ENCODE data around the gene PTPRN2. TPM values are rescaled to one million over a fixed set of nuclear protein-coding genes. Genes with fewer than 3 reads are reported as not detected.

PTPRN2 gene
- polyA plus RNA-seq, 1 of the 3 experiments (the other 2 are of a cell fraction): 4.0 TPM

DNA sequence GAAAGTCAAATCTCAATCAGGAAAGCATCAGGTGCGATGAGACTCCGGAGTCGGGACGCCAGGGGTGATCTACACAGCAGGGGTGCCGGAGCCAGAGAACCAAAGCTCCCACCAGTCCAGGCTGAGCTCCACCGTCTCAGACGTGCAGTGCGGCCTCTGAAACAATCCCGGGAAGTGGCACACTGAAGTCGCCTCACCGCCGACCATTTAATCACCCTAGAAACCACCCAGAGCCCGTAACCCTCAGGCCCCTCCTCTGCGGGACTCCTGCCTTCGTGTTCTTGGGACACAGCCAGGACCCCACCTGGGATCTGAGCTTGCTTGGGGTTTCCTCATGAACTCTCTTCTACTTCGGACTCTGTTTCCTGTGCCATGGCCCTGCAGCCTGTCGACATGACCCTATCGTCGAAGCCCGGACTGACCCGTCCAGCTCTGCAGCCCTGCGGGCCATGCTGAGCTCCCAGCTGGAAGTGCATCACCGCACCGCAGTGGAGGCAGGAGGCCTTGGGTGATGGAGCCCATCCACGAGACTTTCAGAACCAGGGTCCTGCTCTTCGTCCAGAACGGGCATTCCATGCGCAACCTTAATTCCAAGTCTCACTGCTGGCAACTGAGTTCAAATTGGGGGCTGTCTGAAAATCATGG is 266.4 kb downstream of the PTPRN2 start:
- DNase-seq: no peak
- H3K9me3 ChIP-seq: peaks cover 7% of the 10 kb centered on the region; the same call in 1 of the 2 replicates
- CTCF ChIA-PET: no interaction called here

DNA sequence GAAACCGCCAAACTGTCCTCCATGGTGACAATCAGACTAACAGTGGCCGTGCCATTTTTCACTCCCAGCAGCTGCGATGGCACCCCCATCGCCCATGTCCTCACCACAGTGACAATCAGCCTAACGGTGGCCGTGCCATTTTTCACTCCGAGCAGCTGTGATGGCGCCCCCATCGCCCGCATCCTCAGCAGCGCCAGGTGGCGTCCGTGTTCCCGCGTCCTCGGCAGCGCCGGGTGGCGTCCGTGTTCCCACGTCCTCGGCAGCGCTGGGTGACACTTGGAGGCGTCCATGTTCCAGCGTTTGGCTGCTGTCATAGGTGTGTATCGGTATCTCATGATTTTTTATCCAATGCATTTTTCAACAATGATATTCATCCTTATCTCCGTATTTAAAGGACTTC is 267.3 kb downstream of the PTPRN2 start:
- no peaks in the 10 kb centered on the region for H3K4me1 ChIP-seq (ENCODE audit: control insufficient read depth in 1 of 2, insufficient read depth in 2 of 2, low read depth in 1 of 2, low read length in 1 of 2)
- no peaks in the 10 kb centered on the region for H3K27me3 ChIP-seq (ENCODE audit: insufficient read depth)
- no peaks in the 10 kb centered on the region for H3K9me2 ChIP-seq
- DNase-seq: no peak
- no peak overlapping the region for H2AFZ ChIP-seq (ENCODE audit: low read depth)
- no peak for TF ChIP-seq MXI1 (IDR thresholded peaks at IDR 0.05; ENCODE audit: low read depth, low read length)
- TF ChIP-seq MEF2A (IDR thresholded peaks at IDR 0.05; ENCODE audit: borderline replicate concordance, low read depth): no peak
- TF ChIP-seq ELF1 (IDR thresholded peaks at IDR 0.05): no peak
- no peak for TF ChIP-seq TAF1 (IDR thresholded peaks at IDR 0.05; ENCODE audit: borderline replicate concordance, low read depth, low read length)
- no peak for TF ChIP-seq ZBTB33 (IDR thresholded peaks at IDR 0.05; ENCODE audit: borderline replicate concordance, low read depth)
- TF ChIP-seq RAD21 (IDR thresholded peaks at IDR 0.05; ENCODE audit: low read length): no peak
- TF ChIP-seq FOSL2 (IDR thresholded peaks at IDR 0.05; ENCODE audit: borderline replicate concordance, low read depth): no peak
- no peak for TF ChIP-seq EP300 (IDR thresholded peaks at IDR 0.05; ENCODE audit: borderline replicate concordance in 1 of 2, low read depth in 1 of 2, low read length in 1 of 2)
- TF ChIP-seq JUND (IDR thresholded peaks at IDR 0.05): no peak
- TF ChIP-seq GABPA (IDR thresholded peaks at IDR 0.05; ENCODE audit: low read depth): no peak
- no peaks in the 10 kb centered on the region for H3K79me2 ChIP-seq (ENCODE audit: insufficient read depth)
- H3K4me2 ChIP-seq: no peak overlapping the region
- WGBS (ENCODE audit: low lambda C conversion rate): 67% methylated on average over 26 of the region's 27 CpGs
- H3K9ac ChIP-seq: no peak overlapping the region
- H3K27ac ChIP-seq (ENCODE audit: low read depth in 2 of 2, low read length in 1 of 2): no peak overlapping the region
- ChIA-PET POLR2A (no interaction called here), CTCF (no interaction called here)
- peaks cover 7% of the 10 kb centered on the region; the same call in 1 of the 2 replicates for H3K9me3 ChIP-seq
- no peaks in the 10 kb centered on the region for H4K20me1 ChIP-seq (ENCODE audit: insufficient read depth)
- no peak overlapping the region for H3K4me3 ChIP-seq (ENCODE audit: low read depth in 2 of 2, low read length in 1 of 2)
- H3K36me3 ChIP-seq (replicated peaks in 1 of 2; ENCODE audit: control insufficient read depth in 1 of 2, insufficient read depth in 2 of 2, low read length in 1 of 2): no peaks in the 10 kb centered on the region
- no peaks in the 10 kb centered on the region for H3F3A ChIP-seq (replicated peaks; ENCODE audit: insufficient read depth)

More for the DNA sequence above, 266.4 kb downstream of the PTPRN2 start:
- no peak overlapping the region for H3K4me2 ChIP-seq
- no peaks in the 10 kb centered on the region for H3K79me2 ChIP-seq (ENCODE audit: insufficient read depth)
- H3K27me3 ChIP-seq (ENCODE audit: insufficient read depth): no peaks in the 10 kb centered on the region
- no peaks in the 10 kb centered on the region for H3K36me3 ChIP-seq (replicated peaks in 1 of 2; ENCODE audit: control insufficient read depth in 1 of 2, insufficient read depth in 2 of 2, low read length in 1 of 2)
- H3K9me2 ChIP-seq: no peaks in the 10 kb centered on the region
- no peaks in the 10 kb centered on the region for H4K20me1 ChIP-seq (ENCODE audit: insufficient read depth)
- no peak overlapping the region for H3K27ac ChIP-seq (ENCODE audit: low read depth in 2 of 2, low read length in 1 of 2)
- POLR2A ChIA-PET: no interaction called here
- no peak overlapping the region for H3K9ac ChIP-seq
- TF ChIP-seq FOXM1 (IDR thresholded peaks at IDR 0.05; ENCODE audit: low read depth): no peak
- no peak for TF ChIP-seq IRF3 (IDR thresholded peaks at IDR 0.05; ENCODE audit: low read depth, low read length)
- TF ChIP-seq MXI1 (IDR thresholded peaks at IDR 0.05; ENCODE audit: low read depth, low read length): no peak
- no peak for TF ChIP-seq NFIC (IDR thresholded peaks at IDR 0.05; ENCODE audit: borderline replicate concordance)
- TF ChIP-seq GATA2 (CRISPR knock-in tag; IDR thresholded peaks at IDR 0.05): no peak
- no peak for TF ChIP-seq PBX3 (IDR thresholded peaks at IDR 0.05)
- no peak for TF ChIP-seq NRF1 (IDR thresholded peaks at IDR 0.05; ENCODE audit: low read depth, low read length)
- no peak for TF ChIP-seq EZH2phosphoT487 (IDR thresholded peaks at IDR 0.05; ENCODE audit: borderline replicate concordance, low read depth)
- no peaks in the 10 kb centered on the region for H3F3A ChIP-seq (replicated peaks; ENCODE audit: insufficient read depth)
- no peaks in the 10 kb centered on the region; a peak in 1 of 4 replicates for H3K4me1 ChIP-seq (ENCODE audit: control insufficient read depth in 1 of 2, insufficient read depth in 2 of 2, low read depth in 1 of 2, low read length in 1 of 2)
- no peak overlapping the region for H3K4me3 ChIP-seq (ENCODE audit: low read depth in 2 of 2, low read length in 1 of 2)
- 66% methylated on average over 27 of the region's 28 CpGs for WGBS (ENCODE audit: low lambda C conversion rate)
- no peak overlapping the region for H2AFZ ChIP-seq (ENCODE audit: low read depth)
